Embryonic facial prominence (tissue), 1 donor: ENCODE measurements around the gene ZFPL1.
"Not testable (repeated sequence)": the region's sequence is repeated elsewhere in the genome, so short reads cannot be mapped to it uniquely, and the experiment has no call there.

Source experiments
- DNase-seq: peaks from one replicate; pipeline ENCODE4 v3.0.0-alpha.2; 2016; ENCODE audit errors: extremely low spot score

Gene ZFPL1

GRCh38 chr11:65113839-65114238 is 29.8 kb downstream of the ZFPL1 start:
- DNase-seq: no peak

GRCh38 chr11:65114538-65115171 is 30.6 kb downstream of the ZFPL1 start:
- no peak for DNase-seq

GRCh38 chr11:65115361-65116082 is 31.5 kb downstream of the ZFPL1 start:
- DNase-seq: no peak

GRCh38 chr11:65116370-65117205 is 32.6 kb downstream of the ZFPL1 start:
- DNase-seq: no peak

- DNase-seq: peak; percentile 97
These were observed 33.4 kb downstream of the ZFPL1 start, which contains the start of gene ZNHIT2 for GRCh38 chr11:65117206-65118096. Gene ZNHIT2, minus strand, starts transcription at chr11:65117701. Its CDS starts 48 bp downstream, at chr11:65117653.

- no peak for DNase-seq
These were observed 34.2 kb downstream of the ZFPL1 start for GRCh38 chr11:65118097-65118837.

- DNase-seq: not testable (repeated sequence)
These were observed 35.1 kb downstream of the ZFPL1 start for GRCh38 chr11:65118891-65119669.

- DNase-seq: no peak
These were observed 35.6 kb downstream of the ZFPL1 start for GRCh38 chr11:65119670-65119995.

- no peak for DNase-seq
These were observed 36.8 kb downstream of the ZFPL1 start for GRCh38 chr11:65120831-65121230.

- no peak for DNase-seq
These were observed 37.4 kb downstream of the ZFPL1 start for GRCh38 chr11:65121447-65121864.

- DNase-seq: peak; percentile 97
These were observed 38.1 kb downstream of the ZFPL1 start, which contains the start of the genes FAU and MRPL49 for GRCh38 chr11:65121865-65122696. Gene FAU, minus strand, starts transcription at chr11:65122134. Its CDS starts 321 bp downstream, at chr11:65121813. Gene MRPL49, plus strand, starts transcription at chr11:65122321. Its CDS starts 26 bp downstream, at chr11:65122347.

- no peak for DNase-seq
These were observed 40.6 kb downstream of the ZFPL1 start for GRCh38 chr11:65124480-65125196.

GRCh38 chr11:65125197-65126056 is 41.4 kb downstream of the ZFPL1 start:
- no peak for DNase-seq

GRCh38 chr11:65126624-65127274 is 42.7 kb downstream of the ZFPL1 start:
- no peak for DNase-seq

GRCh38 chr11:65127473-65128181 is 43.6 kb downstream of the ZFPL1 start:
- no peak for DNase-seq
